Activated naive CD4-positive, alpha-beta T cell treated with anti-CD3 and anti-CD28 coated beads, Interleukin-2, amount 50 U/mL, for 72 hours (primary cell): Measurements from ENCODE around the gene RFNG. TPM values are rescaled to one million over a fixed set of nuclear protein-coding genes. Genes with fewer than 3 reads are reported as not detected.

ENCODE experiments used
- ATAC-seq, 2 donors: fragments of 150-1000 bp; cut with Tn5 transposase; 2 replicates each; pipeline ENCODE4 v1.10.0; 2021; ENCODE audit warnings: mild to moderate bottlenecking in 2 of 2, moderate library complexity in 2 of 2
- DNase-seq, 2 donors: peaks; one replicate each; pipeline ENCODE4 v3.0.0; 2021 to 2022; ENCODE audit warnings: low spot score in 2 of 2
- H3K27ac Mint-ChIP-seq, 2 donors: one replicate each; pipeline ENCODE4 v1.8.0; 2022; ENCODE audit warnings: mild to moderate bottlenecking in 2 of 2, mixed read lengths in 2 of 2
- H3K36me3 Mint-ChIP-seq, 2 donors: one replicate each; pipeline ENCODE4 v1.8.0; 2022; ENCODE audit warnings: mixed read lengths in 2 of 2
- H3K9me3 Mint-ChIP-seq, 2 donors: one replicate each; pipeline ENCODE4 v1.8.0; 2022; ENCODE audit warnings: mixed read lengths in 2 of 2
- total RNA-seq, 2 donors: library from RNA; stranded (reverse); gene quantifications; one replicate each; pipeline ENCODE4 v1.2.3, GENCODE V29; 2022

Gene RFNG
- total RNA-seq, 2 donors from 2014 or later = 21.5 to 24.2 TPM

- DNase-seq (no peak), ATAC-seq (no peak)
- Mint-ChIP-seq H3K9me3 (no peaks in the 10 kb centered on the region), H3K27ac (no peak overlapping the region), H3K36me3 (peaks cover 4 to 8% of the 10 kb centered on the region in 2 donors)
These were observed 40.5 kb upstream of the RFNG start for GRCh38 chr17:82092094-82092586.

DNA sequence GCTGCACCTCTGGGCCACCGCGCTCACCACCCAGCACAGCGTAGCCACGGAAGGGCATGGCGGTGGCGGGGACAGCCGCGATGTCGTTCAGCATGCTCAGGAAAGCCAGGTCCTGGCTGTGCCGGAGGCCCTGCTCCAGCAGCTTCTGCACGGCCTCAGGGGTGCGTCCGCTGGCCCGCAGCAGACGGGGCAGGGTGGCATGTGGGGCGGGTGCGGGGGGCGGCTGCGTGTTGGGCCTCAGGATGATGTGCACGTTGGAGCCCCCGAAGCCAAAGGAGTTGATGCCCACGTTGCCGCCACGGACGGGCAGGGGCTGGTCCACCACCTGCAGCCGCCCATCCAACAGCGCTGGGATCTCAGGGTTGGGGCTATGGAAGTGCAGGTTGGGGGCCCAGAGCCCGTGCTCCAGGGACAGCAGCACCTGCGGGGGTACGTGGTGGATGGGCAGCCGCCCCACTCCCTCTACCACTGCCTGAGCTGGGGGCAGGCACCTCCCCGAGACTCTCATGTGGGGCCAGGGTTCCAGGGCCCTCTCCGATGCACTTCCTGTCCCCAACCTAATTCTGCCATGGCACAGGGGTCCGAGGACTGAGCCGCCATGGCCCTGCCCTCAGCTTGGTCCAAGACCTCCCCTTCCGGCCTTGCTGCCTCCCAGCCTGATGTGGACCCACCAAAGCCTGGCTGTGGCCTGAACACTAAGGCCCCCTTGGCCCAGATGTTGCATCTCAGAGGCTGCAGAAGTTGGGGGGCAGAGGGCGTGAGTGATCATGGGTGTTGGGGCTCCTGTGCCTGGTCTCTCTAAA, 39.9 kb upstream of the RFNG start:
- H3K27ac Mint-ChIP-seq = no peak overlapping the region
- ATAC-seq (no peak), DNase-seq (no peak)
- peaks cover 4 to 8% of the 10 kb centered on the region in 2 donors for H3K36me3 Mint-ChIP-seq
- H3K9me3 Mint-ChIP-seq = no peaks in the 10 kb centered on the region

- H3K27ac Mint-ChIP-seq = no peak overlapping the region
- H3K9me3 Mint-ChIP-seq = no peaks in the 10 kb centered on the region
- peaks cover 4% of the 10 kb centered on the region in 2 donors for H3K36me3 Mint-ChIP-seq
- ATAC-seq (no peak), DNase-seq (no peak)
These were observed 39.1 kb upstream of the RFNG start for GRCh38 chr17:82090549-82091263.

- DNase-seq (no peak), ATAC-seq (no peak)
- H3K27ac Mint-ChIP-seq = no peak overlapping the region
- H3K9me3 Mint-ChIP-seq = no peaks in the 10 kb centered on the region
- peaks cover 4% of the 10 kb centered on the region in 2 donors for H3K36me3 Mint-ChIP-seq
These were observed 38.3 kb upstream of the RFNG start for GRCh38 chr17:82089723-82090548.

DNA sequence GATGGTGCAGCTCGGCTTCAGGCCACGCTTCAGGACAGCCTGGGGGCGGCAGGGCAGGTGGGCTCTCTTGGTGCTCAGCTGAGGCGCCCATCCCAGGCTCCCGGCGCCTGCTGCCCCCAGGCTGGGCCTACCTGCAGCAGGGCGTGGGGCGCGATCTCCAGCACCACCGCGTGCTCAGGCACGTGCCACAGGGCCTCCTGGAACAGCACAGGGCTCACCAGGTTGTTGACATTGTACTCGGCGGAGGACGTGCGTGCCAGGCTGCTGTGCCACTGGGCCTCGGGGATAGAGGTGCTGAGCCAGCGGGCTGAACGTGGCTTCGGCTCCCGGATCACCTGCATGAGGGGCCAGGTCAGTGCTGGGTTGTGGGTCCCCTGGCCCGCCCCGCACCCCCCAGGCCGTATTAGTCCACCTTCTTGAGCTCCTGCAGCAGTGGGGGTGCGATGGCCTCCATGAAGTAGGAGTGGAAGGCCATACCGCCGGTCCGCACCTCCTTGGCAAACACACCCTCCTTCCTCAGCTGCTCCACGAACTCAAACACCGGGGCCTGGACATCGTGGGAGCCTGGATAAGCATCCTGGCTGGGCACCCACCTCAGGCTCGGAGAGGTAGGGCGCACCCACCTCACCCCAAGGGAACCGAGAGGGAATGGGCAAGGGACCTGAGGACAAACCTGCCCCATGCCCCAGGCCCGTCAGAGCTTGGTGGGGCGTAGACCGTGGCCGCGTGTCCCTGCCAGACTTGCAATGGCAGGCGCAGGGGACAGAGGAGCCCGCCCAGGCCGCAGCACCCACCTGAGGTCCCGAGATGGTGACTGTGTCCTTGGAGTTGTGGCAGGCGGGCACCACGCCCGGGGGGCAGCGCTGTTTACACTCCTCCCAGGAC, 37.5 kb upstream of the RFNG start:
- no peak for ATAC-seq
- Mint-ChIP-seq H3K36me3 (peaks cover 4% of the 10 kb centered on the region in 2 donors), H3K9me3 (no peaks in the 10 kb centered on the region), H3K27ac (no peak overlapping the region)
- no peak for DNase-seq

DNA sequence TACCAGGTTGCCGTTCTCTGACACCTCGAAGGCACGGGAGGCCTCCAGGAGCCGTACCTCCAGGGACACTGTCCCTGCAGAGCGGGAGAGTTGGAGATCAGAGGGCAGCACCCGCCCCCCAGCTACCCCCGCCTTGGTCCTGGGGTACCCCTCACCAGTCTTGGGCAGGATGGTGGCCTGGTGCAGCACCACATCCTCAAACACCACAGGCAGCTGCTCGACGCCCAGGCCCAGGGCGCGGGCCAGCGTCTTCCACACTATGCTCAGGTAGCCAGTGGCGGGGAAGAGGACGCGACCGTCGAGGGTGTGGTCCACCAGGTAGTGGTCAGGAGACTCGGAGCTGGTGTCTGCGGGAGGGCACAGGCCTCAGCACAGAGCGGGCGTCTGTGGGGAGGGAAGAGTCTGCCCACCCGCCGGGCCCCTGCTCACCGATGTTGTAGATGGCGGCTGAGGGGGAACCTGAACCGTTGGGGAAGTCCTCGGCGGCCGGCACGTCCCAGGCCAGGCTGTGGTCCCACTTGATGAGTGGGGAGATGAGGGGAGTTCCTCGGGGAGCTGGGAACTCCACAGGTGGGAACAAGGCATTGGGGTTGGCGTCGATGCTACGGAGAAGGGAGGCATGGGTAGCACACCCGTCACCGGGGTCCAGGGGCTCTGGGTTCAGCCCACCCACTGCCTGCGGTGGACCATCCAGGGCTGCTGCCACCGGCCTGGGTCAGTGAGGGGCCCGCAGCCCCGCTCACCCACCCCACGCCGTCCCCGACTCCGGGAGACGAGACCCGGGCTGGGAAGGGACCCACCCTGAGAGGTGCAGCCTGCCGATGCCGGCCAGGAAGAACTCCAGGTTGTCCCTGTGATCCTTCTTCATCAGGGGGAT, 36.6 kb upstream of the RFNG start:
- Mint-ChIP-seq H3K36me3 (peaks cover 1% of the 10 kb centered on the region in 2 donors), H3K9me3 (no peaks in the 10 kb centered on the region), H3K27ac (no peak overlapping the region)
- no peak for ATAC-seq
- DNase-seq = no peak

DNA sequence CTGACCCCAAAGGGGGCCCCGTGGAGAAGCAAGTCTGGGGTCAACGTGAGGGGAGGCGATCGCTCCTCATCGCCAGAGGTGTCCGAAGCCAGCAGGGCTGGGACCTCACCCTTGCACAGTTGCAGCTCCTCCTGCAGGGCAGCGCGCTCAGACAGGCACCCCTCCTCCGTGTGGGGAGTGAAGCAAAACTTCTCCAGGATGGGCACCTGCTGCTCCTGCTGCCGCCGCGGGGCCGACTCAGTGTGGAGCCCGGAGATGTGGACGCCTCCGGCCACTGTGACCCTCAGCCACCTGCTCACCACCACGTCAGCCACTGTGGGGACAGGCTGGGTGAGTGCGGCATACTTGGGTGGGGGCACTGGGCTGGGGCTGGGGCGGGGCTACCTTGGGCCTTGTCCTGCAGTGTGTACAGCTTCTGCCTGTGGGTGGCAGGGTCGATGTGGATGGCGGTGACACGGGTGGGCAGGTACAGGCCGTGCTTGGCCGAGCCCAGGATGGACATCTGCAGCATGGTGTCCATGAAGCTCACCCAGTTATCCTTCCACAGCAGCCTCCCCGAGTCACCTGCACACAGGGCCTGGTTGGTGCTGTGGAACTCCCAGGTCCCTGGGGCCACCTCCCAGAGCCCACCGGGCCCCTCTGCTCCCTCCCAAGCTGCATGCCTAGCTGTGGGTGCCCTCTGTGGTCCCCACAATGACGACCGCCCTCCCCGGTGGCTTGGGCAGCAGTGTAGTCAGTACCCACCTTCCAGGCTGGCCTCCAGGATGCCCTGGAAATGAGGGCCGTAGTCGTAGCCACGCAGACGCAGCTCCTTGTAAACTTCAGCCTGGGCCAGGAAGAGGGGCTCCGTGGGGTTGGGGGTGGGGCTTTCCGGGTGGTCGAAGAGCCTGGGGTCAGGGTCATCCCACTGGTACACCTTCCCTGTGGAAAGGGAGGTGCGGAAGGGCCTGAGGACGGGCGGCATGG, 35.6 kb upstream of the RFNG start:
- Mint-ChIP-seq H3K36me3 (no peaks in the 10 kb centered on the region), H3K9me3 (no peaks in the 10 kb centered on the region), H3K27ac (no peak overlapping the region)
- DNase-seq (no peak), ATAC-seq (no peak)

- no peak for ATAC-seq
- DNase-seq = no peak
- no peaks in the 10 kb centered on the region for H3K36me3 Mint-ChIP-seq
- no peaks in the 10 kb centered on the region for H3K9me3 Mint-ChIP-seq
- H3K27ac Mint-ChIP-seq = no peak overlapping the region
These were observed 34.5 kb upstream of the RFNG start for GRCh38 chr17:82085931-82086764.

DNA sequence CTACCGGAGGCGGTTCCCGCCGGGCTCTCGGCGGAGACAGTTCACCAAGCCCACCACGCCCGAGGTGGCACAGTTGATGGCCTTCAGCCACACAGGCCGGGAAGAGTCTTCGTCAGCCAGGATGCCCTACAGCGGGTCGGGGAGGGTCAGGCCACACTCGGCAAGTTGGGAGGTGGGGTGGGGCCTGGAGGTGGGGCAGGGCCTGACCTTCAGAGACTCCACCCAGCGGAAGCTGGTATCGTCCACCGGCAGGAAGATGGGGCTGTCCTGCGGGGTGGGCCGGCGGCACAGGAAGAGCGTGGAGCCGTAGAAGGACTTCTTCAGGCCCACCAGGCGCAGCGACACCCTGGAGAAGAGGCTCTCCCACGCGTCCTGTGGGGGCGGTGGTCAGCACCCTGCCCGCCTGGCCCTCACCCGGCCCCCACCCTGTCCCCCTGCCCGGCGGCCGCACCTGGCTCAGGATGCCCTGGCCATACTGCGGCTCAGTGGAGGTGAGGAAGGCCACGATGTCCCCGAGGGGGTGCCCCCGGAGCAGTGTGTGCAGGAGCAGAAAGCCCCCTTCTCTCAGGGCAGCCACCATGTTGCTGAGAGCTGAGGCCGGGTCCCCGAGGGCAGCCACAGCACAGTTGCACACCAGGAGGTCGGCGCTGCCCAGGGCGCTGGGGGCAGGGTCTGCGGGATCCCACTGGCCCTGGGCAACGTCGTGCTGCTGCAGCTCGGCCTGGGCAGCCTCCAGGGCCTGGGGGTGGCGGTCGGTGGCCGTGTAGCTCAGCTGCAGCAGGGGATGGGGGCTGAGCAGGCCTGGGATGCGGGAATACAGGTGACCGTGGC, 33.6 kb upstream of the RFNG start:
- Mint-ChIP-seq H3K9me3 (no peaks in the 10 kb centered on the region), H3K27ac (no peak overlapping the region), H3K36me3 (no peaks in the 10 kb centered on the region)
- ATAC-seq = no peak
- no peak for DNase-seq

DNA sequence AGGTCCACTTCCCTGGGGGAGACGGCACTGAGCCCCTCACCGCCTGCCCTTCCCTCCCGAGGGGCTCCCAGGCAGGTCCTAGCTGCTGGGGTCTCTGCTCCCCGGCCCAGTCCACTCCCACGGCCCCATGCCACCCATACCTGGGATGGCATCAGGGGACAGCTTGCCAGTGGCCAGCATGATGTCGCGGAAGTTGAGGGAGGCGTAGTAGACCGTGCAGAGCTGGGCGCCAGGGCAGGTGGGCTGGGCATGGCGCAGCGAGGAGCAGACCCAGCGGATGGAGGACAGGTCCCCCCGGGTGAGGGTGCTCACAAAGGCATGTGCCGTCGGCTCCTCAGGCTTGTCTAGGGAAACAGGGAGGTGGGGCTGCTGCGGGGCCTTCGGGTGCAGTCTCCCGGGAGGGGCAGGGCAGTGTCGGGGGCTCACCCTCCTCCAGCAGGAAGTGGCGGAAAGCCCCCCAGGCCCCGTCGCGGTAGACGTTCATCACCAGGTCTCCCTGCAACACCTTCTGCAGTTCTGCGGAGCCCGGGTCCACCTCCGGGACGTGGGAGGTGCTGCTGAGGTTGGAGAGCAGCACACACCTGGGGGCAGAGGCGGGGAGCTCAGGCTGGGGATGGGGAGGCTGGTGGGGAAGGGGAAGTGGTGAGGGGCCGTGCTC, 32.9 kb upstream of the RFNG start:
- DNase-seq = no peak
- no peak overlapping the region for H3K27ac Mint-ChIP-seq
- H3K36me3 Mint-ChIP-seq = no peaks in the 10 kb centered on the region
- no peak for ATAC-seq
- no peaks in the 10 kb centered on the region for H3K9me3 Mint-ChIP-seq

GRCh38 chr17:82083533-82084359, 32.1 kb upstream of the RFNG start:
- H3K9me3 Mint-ChIP-seq = no peaks in the 10 kb centered on the region
- no peaks in the 10 kb centered on the region for H3K36me3 Mint-ChIP-seq
- DNase-seq = no peak
- H3K27ac Mint-ChIP-seq = no peak overlapping the region
- ATAC-seq = no peak

DNA sequence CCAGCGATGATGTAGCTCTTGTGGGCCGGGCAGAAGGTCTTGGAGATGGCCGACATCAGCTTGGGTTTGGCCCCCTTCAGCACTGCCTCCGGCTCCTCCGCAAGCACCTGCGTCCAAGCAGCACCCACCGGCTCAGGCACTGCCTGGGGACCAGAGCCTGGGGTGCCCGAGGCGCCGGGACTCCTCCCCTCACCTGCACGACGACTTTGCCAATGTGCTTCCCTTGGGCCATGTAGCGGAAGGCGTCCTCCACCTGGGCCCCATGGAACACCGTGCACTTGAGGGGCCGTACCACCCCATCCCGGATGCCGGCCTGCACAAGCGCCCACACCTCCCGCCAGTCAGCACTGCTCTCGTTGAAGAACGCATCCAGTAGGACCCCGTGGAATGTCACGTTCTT, 31.4 kb upstream of the RFNG start:
- H3K9me3 Mint-ChIP-seq = no peaks in the 10 kb centered on the region
- no peaks in the 10 kb centered on the region for H3K36me3 Mint-ChIP-seq
- DNase-seq = no peak
- ATAC-seq = no peak
- no peak overlapping the region for H3K27ac Mint-ChIP-seq
